A673 (cell line): ENCODE measurements around the gene RNF148.

Experiments used
- CTCF ChIP-seq: fragments of 300-800, 200-600 bp; sonication (generic); conservative IDR thresholded peaks from 2 replicates; pipeline ENCODE4 v1.5.1; 2017; ENCODE audit warnings: low read depth, mild to moderate bottlenecking, antibody characterized with exemption, low read length, moderate library complexity, mixed read lengths
- EZH2 ChIP-seq: fragments of 200-600 bp; sonication (generic); IDR thresholded peaks from 2 replicates; pipeline ENCODE4 v1.6.1; 2017; ENCODE audit warnings: borderline replicate concordance, low read depth, mild to moderate bottlenecking, mixed read lengths, antibody characterized with exemption, low read length; ENCODE audit not compliant: poor library complexity, severe bottlenecking

- TF ChIP-seq CTCF (no peak), EZH2 (no peak)
These were observed 30.2 kb downstream of the RNF148 start for GRCh38 chr7:122672536-122672935.
